ENCODE measurements around the gene SVIL.
"Not testable (repeated sequence)": the region's sequence is repeated elsewhere in the genome, so short reads cannot be mapped to it uniquely, and the experiment has no call there.

Gene SVIL

DNA sequence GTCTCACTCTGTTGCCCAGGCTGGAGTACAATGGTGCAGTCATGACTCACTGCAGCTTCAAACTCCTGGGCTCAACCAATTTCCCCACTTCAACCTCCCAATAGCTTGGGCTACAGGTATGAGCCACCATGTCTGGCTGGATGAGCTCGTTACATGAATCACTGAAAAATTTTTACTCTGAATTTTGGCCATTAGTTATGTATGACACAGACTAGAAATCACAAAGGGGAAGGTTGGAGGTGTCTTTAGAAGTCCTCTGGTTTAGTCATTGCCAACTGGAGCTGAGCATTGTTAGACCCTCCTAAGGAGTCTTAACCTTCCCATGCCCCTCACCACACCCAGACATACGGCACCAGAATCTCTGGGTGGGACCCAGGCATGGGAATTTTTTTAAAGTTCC lies 34.7 kb downstream of the SVIL start:
- DNase-seq, result no peak

DNA sequence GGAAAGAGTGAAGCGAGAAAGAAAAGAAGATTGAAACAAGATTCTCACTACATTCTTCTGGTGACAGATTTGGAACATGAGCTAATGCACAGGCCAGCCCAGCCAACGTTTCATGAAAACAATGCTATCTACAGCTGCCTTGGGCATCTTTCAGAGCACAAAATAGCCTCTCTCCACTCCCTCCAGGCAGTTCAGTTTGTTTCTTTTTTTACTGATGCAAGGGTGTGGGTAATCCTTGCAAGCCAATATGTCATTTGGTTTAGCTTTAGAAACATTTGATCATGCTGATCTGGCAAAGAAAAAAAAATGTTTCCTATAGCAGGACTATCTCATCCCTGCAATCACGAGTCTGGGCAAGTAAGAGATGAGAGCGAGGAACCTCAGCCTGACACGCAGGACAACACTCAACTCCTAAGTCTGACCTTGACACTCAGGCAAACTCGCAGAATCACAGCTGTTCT lies 35.9 kb downstream of the SVIL start:
- no peak for DNase-seq

DNA sequence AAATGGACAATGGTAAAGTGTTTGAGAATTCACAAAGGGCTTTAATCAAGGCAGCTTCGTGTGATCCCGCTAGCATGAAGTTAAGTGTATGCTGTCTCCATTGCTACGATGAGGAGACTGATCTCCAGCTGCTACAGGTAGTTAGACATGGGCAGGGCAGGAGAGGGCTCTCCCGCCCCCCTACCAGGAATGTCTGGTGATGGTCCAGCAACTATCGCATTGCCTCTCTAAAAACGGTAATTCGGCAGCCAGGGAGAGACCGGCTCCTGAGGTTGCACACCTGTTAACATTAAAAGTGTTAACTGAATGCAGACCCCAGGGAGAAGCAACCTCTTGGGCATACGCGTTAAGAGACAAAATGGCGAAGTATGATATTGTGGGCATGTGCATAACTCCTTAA lies 37.9 kb downstream of the SVIL start:
- DNase-seq, result no peak

DNA sequence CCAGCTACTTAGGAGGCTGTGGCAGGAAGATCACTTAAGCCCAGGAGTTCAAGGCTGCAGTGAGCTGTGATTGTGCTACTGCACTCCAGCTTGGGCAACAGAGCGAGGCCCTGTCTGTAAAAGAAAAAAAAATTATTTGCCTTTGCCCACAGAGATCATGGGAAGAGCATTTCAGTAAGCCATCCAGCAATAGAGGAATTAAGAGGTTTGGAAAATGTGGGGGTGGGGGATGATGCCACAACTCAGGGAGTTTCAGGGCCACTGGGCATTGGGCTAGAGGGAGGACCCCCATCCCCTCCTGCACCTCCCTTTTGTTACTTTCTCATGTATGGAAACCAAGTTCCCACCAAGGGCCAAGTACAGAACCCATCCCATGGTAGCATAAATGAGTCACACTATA lies 38.4 kb downstream of the SVIL start:
- DNase-seq, result no peak

DNA sequence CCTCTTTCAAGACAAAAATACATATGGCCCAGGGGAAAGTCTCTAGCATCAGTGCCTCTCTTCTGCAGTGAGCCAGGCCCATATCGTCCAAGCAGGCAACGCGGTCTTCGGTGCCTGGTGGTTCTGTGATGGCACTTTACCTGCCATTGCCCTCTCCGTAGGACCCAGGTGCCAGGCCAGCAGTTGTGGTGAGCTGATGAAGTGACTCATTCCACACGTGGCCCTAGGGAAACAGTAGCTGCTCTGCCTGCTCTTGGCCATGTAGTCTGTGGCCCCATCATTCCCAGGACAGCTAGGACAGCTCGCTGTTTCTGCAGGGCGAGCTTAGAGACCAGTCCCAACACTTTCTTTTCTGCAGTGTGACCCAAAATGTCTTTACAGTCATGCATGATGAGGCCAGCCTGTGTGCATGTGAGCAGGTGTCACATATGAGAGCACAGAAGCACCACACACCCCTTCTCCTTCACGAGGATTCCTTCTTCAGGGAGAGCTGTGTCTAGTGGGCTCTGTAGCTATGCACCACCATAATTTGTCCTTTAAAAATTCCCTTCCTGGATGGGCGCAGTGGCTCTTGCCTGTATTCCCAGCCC lies 39.0 kb downstream of the SVIL start:
- no peak for DNase-seq

DNA sequence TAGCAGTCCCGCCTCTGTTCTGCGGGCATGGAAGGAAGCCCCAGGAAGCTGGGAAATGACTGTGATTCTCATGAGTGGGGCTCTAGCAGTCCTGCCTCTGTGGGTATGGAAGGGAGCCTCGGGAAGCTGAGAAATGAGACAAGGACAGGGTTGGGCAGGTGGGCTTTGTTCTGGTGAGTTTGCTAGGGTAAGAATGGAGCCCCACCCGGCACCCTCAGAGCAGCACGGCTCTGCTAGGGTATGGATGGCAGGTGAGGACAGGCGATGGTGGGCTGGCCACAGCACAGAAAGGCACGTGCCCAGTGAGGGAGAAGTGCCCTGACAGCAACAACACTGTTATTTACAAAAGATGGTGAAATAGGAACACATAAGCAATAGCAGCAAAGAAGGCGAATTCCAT lies 39.6 kb downstream of the SVIL start:
- DNase-seq, result no peak

DNA sequence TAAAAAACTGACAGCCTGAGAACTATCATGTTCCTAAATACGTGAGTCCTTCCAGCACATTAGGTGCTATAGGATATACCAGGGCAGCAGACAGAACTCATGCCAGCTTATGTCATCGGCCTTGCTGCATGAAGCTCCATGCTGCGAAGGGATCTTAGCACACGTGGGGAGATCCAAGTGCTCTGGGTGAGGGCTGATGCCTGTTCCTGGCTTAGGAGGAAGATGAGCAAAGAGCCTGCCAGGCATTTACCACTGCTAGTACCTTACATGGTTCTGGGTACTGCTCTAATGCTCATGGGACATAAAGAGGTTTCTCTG lies 43.2 kb downstream of the SVIL start:
- no peak for DNase-seq

DNA sequence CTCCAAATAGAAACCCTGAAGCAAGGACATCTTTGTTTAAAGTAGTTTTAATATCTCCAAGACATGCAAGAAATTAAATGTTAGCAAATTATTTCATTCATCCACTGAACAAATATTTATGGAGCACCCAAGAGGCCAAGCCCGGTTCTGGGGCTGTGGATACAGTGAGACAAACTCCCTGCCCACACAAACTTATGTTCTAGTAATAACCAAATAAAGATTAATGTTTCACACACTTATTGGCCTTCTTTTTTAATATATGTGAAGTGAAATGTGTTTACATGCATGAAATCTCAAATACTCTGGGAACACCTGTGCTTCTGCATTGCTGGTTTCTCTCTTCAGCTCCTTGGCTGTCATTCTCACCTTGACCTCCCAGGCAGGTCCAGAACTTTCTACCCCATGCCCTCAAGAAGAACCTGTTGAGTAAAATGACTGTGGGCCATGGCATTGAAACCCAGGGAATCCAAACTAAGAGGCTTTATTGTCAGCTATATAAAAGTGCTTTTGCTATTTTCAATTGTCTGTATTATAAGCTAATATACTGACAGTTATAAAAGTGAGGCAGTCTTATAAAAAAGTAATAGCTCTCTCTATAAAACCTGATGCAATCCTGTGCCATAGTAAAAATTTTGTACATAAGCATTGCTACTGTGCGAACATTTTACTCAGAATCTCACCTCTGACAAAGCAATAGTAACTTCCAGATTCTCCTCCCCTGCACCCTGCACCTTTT lies 43.7 kb downstream of the SVIL start:
- DNase-seq, result no peak

DNA sequence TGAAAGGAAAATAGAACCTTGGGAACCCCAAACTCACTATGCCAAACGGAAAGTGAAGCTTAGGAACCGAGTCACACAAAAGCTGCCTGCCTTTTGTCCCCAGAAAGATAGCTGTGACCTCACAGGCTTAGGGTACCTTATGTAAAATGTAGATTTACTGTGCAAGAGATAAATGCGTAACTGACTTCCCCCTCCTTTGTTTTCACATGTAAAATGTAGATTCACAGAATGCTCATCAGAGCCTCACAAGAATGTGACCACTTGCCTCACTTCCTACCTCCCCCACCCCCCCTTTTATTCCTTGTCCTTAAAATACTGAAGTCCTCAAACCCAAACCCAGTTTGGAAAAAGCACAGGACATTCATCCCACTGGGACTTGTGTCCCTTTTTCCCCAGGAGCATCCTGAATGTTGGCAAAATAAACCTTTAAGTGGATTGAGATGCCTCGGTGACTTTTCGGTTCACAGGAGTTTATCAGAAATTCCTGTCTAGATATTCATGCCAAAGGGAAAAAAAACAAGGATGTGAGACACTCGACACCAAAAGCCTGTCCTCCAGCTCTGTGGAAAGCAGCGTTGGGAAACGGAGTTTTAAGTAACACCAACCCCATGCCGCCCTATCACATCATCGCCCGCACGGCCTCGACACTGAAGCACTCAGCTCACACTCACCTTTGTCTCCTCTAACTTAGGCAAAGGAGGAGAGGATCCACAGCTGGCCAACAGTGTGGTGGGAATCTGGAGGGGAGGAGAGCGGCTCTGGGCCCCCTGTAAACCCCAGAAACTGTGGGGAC lies 45.9 kb downstream of the SVIL start:
- DNase-seq, result no peak

DNA sequence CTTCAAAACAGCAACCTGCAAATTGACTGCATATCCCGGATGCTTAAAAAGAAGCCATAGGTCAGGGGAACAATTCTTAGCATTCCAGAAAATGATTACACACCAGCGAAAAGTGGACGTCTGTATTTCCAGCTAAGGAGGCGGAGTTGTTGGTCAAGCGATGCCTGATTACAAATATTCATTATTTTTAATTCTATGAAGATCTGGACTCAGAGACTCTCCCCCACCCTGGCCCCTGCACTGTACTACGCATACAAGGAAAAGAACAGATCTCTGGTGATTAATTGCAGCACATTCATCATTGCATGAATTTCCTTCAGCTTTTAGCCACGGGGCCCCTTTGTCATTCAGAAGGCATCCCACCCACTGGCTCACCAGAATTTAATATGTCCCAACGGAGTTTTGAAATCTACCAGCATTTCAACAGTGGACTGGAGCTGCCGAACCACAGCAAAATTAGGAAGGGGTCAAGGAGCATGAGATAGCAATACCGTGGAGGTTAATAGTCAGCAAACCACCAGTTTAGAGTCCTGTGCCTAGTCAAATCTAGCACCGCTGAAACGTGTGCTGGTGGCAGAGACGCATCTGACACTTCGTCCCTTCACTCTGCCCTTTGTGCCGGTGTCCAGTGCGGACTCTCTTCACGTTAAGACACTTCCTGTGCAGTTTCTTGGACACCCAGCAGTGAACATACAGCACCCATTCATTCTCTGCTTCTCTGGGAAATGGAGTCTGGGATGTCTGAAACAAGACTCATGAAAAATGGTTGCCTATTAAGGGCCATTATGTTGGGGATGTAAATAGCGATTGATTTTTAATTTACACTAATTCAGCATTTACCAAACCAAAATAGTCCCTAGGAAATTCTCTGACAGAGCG lies 46.8 kb downstream of the SVIL start:
- DNase-seq, result not testable (repeated sequence)

DNA sequence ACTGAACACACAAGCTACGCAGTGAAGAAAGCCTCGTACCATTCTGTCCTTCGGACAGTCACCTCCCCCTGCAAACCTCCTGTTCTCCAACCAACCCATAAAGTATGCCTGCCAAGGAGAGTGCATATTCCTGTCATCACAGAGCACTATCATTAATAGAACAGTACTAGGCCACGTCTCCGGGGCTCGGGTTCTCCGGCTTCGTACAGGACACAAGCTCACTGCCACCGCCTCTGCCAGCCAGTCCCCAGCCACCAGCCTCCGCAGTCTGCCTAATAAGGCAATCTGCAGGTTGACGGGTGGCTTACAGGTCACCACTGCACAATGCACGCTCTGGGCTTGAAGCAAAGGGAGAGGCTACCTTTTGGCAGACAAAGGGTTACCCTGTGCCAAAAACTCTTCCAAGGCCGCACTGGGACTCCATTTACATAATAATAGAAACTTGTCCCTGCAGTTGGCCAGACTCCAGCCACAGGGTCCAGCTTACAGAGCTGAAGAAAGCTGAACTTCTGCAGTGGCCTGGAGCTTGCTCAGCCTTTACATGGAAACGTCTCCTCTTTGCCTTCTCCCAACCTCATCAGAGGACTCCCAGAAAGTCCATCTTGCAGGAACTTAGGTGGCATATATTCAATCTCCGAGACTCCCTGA lies 47.5 kb downstream of the SVIL start:
- DNase-seq, result not testable (repeated sequence)

DNA sequence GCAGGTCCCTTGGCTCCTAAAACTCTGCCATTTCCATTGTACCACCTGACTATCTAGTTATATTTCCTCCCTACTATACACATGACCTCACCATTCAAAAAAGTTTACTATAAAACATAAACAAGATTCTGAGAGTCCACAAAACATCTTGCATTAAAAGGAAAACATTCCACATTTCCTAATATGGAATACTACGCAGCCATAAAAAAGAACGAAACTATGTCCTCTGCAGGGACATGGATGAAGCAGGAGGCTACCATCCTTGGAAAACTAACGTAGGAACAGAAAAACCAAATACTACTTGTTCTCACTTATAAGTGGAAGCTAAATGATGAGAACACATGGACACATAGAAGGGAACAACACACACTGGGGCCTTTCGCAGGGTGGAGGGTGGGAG lies 48.3 kb downstream of the SVIL start:
- no peak for DNase-seq

DNA sequence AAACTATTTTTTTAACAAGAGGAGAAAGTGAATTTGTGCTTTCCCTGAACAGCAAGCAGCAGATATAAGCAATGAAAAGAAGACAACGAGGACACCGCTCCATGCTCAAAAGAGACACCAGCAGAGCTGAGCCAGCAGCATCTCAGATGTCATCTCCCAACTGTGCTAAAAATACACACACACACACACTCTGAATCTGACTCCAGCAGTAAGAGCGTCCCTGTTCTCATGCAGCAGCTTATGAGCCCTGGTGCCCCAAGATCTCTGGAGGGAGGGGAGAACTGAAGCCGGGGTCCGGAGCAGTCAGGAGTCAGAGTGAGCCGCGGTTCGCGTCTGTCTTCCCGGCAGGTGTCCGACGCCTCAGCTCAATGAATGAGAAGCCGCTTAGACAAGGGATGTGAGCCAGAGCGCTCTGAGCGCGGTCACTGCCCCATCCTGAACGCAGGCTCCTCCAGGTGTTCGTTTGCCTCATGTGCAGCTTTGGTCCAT lies 49.2 kb downstream of the SVIL start:
- DNase-seq, result no peak

DNA sequence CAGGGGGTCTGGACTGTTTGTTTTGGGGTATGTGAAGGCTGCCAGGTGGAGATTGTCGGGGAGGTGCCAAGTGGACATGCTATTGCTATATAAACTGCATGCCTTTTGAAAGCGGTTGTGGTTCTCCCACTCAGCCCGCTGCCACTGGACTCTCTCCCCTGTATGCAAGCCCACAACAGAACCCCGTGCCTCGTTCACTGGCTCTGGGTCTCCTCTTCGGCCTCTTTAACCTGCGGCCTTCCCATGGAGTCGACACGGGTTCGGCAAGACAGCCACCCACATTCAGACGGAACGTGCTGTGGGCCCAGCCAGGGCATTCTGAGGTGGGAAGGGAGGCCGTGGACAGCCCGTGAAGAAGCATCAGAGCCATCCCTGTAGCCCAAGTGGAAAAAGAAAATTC lies 50.3 kb downstream of the SVIL start:
- no peak for DNase-seq

DNA sequence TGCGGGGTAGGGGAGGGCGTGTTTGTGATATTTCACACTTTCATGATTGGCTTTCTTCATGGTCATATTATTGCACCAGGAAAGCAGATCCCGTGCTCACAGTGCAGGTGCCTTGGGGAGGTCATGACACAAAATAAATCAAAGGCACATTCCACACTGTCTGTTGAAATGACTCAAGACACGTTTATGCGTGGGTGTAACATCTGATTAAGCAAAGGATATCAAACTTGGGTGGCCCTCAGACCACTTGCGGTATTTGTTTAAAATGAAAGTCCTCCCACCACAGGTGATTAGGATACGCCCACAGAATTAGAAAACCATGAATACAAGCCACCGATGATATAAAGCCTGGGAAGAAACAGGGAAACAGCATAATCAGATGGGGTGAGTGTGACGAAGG lies 51.1 kb downstream of the SVIL start:
- DNase-seq, result no peak

DNA sequence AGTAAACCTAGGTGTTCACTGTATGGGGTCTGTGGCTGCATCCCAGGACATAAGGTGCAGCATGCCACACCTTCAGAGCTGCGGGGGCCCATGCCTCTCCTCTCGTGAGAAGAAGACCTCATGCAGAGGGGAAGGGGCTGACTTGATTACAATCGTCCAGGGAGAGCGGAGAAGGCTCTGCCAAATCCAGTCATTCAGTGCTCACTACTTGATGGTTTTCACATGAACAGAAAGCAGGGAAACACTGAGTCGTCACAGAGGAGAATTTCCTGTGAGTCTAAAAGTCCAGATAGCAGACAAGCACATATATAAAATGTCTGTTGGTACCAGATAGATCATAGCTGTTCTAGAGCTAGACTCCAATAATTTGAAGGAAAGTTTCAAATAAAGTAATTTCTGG lies 52.0 kb downstream of the SVIL start:
- not testable (repeated sequence) for DNase-seq

DNA sequence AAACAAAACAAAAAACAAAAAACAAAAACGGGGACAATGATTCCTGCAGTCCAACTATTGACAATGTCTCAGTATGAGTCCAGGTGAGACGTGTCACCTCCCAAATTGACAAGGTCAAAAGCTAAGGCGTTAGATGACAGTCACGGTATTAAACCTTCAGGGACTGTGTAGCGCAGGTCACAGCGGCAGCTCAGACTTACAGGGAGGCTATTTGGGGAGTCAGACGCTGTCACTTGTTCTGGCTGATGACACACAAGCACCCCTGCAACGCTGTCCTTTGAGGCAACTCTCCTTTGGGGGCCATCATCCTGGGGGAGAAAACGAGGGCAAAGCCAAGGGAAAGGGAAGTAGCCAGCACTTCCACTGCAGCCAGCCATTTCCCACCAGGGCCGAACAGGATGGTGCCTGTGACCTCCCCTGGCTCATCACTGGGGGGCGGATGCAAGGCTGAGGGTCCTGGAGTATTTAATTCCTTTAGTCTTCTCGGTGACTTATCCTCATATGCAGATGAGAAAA lies 55.3 kb downstream of the SVIL start:
- no peak for DNase-seq

DNA sequence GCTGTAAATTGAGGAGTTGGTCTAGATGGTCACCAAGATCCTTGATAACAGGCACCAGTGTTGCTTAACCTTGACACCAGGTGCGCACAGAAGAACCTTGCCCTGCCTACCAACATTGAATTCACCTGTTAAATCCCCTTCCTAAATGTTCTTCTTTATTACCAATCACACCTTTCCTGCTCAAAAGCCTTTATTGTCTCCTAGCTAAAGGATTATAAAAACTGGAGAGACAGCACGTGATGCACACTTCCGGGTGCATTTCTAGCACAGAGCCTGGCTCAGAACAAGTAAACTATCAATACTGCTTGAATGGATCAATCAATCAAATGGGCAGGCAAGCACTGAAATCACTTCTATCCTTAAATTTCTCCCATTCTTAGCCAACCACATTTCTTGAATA lies 56.3 kb downstream of the SVIL start:
- no peak for DNase-seq

DNA sequence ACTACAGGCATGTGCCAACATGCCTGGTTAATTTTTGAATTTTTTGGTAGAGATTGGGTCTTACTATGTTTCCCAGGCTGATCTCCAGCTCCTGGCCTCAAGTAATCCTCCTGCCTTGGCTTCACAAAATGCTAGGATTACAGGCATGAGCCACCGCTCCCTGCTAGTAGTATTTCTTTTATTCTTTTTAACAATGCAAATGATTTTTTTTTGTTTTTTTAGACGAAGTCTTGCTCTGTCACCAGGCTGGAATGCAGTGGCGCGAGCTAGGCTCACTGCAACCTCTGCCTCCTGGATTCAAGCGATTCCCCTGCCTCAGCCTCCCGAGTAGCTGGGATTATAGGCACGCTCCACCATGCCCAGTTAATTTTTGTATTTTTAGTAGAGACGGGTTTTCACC lies 58.1 kb downstream of the SVIL start:
- no peak for DNase-seq

DNA sequence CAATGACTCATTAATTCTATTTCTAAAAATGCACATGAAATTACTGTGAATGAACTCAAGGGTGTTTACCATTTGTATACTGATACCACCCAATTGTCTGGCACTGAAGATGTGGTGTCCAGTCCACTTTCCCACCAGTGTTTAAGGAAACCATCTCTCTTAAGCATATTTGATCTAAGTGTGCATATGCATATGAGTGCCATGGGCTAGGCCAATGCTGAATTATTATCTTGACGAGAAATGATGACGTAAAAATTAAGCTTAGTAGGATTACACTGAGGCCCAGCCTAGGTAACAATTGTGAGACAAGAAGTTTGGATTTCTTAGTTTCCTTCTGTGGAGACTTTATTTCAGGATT lies 59.7 kb downstream of the SVIL start:
- no peak for DNase-seq

DNA sequence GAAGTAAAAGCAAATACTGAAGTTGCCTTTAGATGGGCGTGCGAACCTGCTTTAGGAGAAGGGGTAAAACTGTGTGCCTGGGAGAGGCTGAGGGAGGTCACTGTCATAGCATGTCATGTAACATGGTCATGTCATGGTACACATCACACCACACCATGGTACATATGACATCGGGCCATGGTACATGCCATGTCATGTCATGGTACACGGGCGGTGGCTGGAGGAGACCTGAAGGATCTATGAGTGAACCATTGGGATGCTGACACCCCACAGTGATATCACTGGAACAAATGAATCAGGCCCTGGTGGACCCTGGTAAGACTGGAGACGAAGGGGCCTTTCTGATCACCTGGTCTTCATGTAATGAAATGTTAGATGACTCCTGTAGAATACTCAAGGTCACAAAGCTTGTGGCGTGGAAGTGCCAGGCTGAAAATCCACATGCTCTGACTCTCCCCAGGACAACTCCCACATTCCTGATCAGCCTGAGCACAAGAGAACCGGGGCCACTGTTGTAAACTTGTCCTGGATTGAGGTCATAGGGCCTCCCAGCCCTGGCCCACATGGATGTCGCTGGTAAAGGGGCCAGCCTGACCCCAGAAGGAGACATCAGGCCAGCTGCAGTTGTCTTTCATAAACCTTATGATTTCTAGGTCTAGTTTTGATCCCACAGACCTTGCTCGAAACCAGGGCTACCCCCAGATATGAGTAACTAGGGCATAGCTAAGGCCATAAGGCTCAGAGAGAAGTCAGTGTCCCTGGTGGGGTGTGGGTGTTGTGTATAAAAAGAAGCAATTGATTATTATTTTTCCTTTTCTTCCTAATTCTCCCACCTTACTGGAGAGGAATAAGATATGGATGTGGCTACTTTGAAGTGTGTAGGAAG lies 60.3 kb downstream of the SVIL start:
- DNase-seq, result not testable (repeated sequence)
